ENCODE data around the gene AK8. TPM values are rescaled to one million over a fixed set of nuclear protein-coding genes. Genes with fewer than 3 reads are reported as not detected.
A peak's percentile ranks its signal among the peaks of the same experiment; 100 is the strongest.

AK8 gene
- total and polyA plus RNA-seq, 4 donors, result 0.07 to 0.26 (median 0.11) TPM

DNA sequence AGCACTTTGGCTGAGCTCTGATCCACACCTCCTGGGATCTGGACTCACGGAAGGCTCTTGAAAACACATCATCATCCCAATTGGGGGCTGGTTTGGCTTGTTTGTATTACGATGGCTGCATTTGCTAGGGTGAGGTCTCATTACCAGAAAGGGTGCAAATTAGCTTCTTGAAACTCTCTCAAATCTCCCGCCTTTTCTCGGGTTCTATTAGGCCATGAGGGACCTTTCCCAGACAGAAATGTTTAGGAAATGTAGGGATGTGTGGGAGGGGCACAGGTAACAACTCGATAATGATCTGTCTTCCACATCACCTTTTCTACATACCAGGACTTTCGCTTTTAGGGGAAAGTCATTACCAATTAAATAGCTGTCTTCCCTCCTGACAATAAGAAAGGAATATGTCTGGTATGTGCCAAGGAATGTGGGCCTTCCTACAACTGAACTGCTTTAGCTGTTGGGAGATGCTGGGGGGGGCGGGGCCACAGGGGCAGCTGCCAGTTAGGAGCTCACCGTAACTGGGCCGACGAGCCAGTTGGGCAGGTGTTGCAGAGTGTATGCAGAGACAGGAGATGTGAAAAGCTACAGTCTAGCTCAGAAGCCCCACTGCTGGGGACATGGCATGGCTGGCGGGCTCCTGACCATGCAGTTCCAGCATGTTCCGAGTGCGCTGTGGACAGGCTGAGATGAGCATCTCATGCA lies 71.2 kb downstream of the AK8 start:
- WGBS, result 65% methylated on average over 13 of the region's 13 CpGs
- H3K4me1 ChIP-seq (ENCODE audit: control insufficient read depth in 4 of 4, insufficient read depth in 4 of 4, low read length in 3 of 4), result no peaks in the 10 kb centered on the region
- peak; percentile 19 for DNase-seq (ENCODE audit: low spot score)

DNA sequence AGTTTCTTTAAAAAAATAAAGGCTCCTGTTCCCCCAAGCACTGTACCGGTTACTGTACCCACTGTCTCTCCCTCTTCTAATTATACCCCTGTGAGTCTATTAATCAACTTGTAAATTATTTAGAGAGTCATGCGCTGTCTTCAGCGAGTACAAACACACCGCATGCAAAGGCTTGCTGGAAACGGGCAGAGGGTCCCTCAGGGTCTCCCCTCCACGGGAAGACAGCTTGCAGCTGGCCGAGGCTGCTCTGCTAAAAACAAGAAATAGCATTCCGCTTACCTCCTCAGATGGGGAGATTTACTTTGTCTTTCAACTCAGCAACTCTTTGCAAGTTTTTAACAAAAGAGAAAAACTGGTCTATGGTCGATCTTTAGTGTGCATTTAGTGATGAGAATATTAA lies 71.8 kb downstream of the AK8 start:
- DNase-seq (ENCODE audit: low spot score), result peak; percentile 14
- H3K27ac ChIP-seq (ENCODE audit: low read depth in 1 of 2, low read length in 2 of 2), result no peak overlapping the region
- H3K27me3 ChIP-seq (ENCODE audit: control insufficient read depth in 4 of 4, insufficient read depth in 4 of 4, low read length in 3 of 4), result peaks cover 0 to 6% (median 0%) of the 10 kb centered on the region in 4 donors
- H3K9me3 ChIP-seq (ENCODE audit: control insufficient read depth in 4 of 4, low read length in 3 of 4), result no peaks in the 10 kb centered on the region
- H3K4me3 ChIP-seq (ENCODE audit: low read depth in 1 of 3, low read length in 3 of 3), result no peak overlapping the region
- H3K36me3 ChIP-seq (ENCODE audit: control insufficient read depth in 4 of 4, insufficient read depth in 3 of 4, low read depth in 1 of 4, low read length in 3 of 4), result no peaks in the 10 kb centered on the region
- H3K9ac ChIP-seq (ENCODE audit: low read depth in 1 of 2, low read length in 2 of 2), result no peak overlapping the region
- no peaks in the 10 kb centered on the region for H3K4me1 ChIP-seq (ENCODE audit: control insufficient read depth in 4 of 4, insufficient read depth in 4 of 4, low read length in 3 of 4)
- WGBS, result 60% methylated on average over 9 of the region's 9 CpGs
- TF ChIP-seq RXRA (IDR thresholded peaks at IDR 0.05) (no peak), NR2F2 (IDR thresholded peaks at IDR 0.05) (no peak), HNF4A (conservative IDR thresholded peaks at IDR 0.05) (no peak), HNF4G (IDR thresholded peaks at IDR 0.05) (no peak), YY1 (IDR thresholded peaks at IDR 0.05) (no peak), FOXA2 (IDR thresholded peaks at IDR 0.05) (no peak), TAF1 (conservative IDR thresholded peaks at IDR 0.05) (no peak), FOXA1 (IDR thresholded peaks at IDR 0.05) (no peak), EGR1 (IDR thresholded peaks at IDR 0.05; ENCODE audit: low read depth in 2 of 2) (no peak), GABPA (IDR thresholded peaks at IDR 0.05 in 1 of 2, conservative IDR thresholded peaks at IDR 0.05 in 1 of 2) (no peak), RAD21 (IDR thresholded peaks at IDR 0.05) (no peak), SP1 (IDR thresholded peaks at IDR 0.05) (no peak)
- TF ChIP-seq, protein P1, sequence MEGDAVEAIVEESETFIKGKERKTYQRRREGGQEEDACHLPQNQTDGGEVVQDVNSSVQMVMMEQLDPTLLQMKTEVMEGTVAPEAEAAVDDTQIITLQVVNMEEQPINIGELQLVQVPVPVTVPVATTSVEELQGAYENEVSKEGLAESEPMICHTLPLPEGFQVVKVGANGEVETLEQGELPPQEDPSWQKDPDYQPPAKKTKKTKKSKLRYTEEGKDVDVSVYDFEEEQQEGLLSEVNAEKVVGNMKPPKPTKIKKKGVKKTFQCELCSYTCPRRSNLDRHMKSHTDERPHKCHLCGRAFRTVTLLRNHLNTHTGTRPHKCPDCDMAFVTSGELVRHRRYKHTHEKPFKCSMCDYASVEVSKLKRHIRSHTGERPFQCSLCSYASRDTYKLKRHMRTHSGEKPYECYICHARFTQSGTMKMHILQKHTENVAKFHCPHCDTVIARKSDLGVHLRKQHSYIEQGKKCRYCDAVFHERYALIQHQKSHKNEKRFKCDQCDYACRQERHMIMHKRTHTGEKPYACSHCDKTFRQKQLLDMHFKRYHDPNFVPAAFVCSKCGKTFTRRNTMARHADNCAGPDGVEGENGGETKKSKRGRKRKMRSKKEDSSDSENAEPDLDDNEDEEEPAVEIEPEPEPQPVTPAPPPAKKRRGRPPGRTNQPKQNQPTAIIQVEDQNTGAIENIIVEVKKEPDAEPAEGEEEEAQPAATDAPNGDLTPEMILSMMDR (IDR thresholded peaks at IDR 0.05; ENCODE audit: low read depth, low read length, missing input control), result no peak
- TF ChIP-seq, protein P2, sequence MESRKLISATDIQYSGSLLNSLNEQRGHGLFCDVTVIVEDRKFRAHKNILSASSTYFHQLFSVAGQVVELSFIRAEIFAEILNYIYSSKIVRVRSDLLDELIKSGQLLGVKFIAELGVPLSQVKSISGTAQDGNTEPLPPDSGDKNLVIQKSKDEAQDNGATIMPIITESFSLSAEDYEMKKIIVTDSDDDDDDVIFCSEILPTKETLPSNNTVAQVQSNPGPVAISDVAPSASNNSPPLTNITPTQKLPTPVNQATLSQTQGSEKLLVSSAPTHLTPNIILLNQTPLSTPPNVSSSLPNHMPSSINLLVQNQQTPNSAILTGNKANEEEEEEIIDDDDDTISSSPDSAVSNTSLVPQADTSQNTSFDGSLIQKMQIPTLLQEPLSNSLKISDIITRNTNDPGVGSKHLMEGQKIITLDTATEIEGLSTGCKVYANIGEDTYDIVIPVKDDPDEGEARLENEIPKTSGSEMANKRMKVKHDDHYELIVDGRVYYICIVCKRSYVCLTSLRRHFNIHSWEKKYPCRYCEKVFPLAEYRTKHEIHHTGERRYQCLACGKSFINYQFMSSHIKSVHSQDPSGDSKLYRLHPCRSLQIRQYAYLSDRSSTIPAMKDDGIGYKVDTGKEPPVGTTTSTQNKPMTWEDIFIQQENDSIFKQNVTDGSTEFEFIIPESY (IDR thresholded peaks at IDR 0.05), result no peak
- TF ChIP-seq, protein P3, sequence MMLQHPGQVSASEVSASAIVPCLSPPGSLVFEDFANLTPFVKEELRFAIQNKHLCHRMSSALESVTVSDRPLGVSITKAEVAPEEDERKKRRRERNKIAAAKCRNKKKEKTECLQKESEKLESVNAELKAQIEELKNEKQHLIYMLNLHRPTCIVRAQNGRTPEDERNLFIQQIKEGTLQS (IDR thresholded peaks at IDR 0.05), result no peak
- TF ChIP-seq, protein P4, sequence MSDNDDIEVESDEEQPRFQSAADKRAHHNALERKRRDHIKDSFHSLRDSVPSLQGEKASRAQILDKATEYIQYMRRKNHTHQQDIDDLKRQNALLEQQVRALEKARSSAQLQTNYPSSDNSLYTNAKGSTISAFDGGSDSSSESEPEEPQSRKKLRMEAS (IDR thresholded peaks at IDR 0.05), result no peak
- TF ChIP-seq, protein P5, sequence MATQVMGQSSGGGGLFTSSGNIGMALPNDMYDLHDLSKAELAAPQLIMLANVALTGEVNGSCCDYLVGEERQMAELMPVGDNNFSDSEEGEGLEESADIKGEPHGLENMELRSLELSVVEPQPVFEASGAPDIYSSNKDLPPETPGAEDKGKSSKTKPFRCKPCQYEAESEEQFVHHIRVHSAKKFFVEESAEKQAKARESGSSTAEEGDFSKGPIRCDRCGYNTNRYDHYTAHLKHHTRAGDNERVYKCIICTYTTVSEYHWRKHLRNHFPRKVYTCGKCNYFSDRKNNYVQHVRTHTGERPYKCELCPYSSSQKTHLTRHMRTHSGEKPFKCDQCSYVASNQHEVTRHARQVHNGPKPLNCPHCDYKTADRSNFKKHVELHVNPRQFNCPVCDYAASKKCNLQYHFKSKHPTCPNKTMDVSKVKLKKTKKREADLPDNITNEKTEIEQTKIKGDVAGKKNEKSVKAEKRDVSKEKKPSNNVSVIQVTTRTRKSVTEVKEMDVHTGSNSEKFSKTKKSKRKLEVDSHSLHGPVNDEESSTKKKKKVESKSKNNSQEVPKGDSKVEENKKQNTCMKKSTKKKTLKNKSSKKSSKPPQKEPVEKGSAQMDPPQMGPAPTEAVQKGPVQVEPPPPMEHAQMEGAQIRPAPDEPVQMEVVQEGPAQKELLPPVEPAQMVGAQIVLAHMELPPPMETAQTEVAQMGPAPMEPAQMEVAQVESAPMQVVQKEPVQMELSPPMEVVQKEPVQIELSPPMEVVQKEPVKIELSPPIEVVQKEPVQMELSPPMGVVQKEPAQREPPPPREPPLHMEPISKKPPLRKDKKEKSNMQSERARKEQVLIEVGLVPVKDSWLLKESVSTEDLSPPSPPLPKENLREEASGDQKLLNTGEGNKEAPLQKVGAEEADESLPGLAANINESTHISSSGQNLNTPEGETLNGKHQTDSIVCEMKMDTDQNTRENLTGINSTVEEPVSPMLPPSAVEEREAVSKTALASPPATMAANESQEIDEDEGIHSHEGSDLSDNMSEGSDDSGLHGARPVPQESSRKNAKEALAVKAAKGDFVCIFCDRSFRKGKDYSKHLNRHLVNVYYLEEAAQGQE (IDR thresholded peaks at IDR 0.05), result no peak

More for the DNA sequence above, 71.2 kb downstream of the AK8 start:
- Histone ChIP-seq H3K9ac (ENCODE audit: low read depth in 1 of 2, low read length in 2 of 2) (no peak overlapping the region), H3K36me3 (ENCODE audit: control insufficient read depth in 4 of 4, insufficient read depth in 3 of 4, low read depth in 1 of 4, low read length in 3 of 4) (no peaks in the 10 kb centered on the region), H3K27ac (ENCODE audit: low read depth in 1 of 2, low read length in 2 of 2) (no peak overlapping the region), H3K27me3 (ENCODE audit: control insufficient read depth in 4 of 4, insufficient read depth in 4 of 4, low read length in 3 of 4) (peaks cover 0 to 3% (median 0%) of the 10 kb centered on the region in 4 donors), H3K4me3 (ENCODE audit: low read depth in 1 of 3, low read length in 3 of 3) (no peak overlapping the region), H3K9me3 (ENCODE audit: control insufficient read depth in 4 of 4, low read length in 3 of 4) (no peaks in the 10 kb centered on the region)
- TF ChIP-seq GABPA (IDR thresholded peaks at IDR 0.05 in 1 of 2, conservative IDR thresholded peaks at IDR 0.05 in 1 of 2) (no peak), JUND (IDR thresholded peaks at IDR 0.05) (no peak), SP1 (IDR thresholded peaks at IDR 0.05) (no peak), HNF4G (IDR thresholded peaks at IDR 0.05) (no peak), FOXA2 (IDR thresholded peaks at IDR 0.05) (no peak), RXRA (IDR thresholded peaks at IDR 0.05) (no peak), RAD21 (IDR thresholded peaks at IDR 0.05) (no peak), EGR1 (IDR thresholded peaks at IDR 0.05; ENCODE audit: low read depth in 2 of 2) (no peak), NR2F2 (IDR thresholded peaks at IDR 0.05) (no peak), FOXA1 (IDR thresholded peaks at IDR 0.05) (no peak)
- TF ChIP-seq, protein P3 (IDR thresholded peaks at IDR 0.05), result no peak
- TF ChIP-seq, protein P4 (IDR thresholded peaks at IDR 0.05), result no peak
- TF ChIP-seq, protein P2 (IDR thresholded peaks at IDR 0.05), result no peak
